ENCODE measurements around the gene PHC2.

- TF ChIP-seq EZH2 (IDR thresholded peaks at IDR 0.05; ENCODE audit: borderline replicate concordance, low read depth, low read length) (no peak), IFI16 (CRISPR knock-in tag; IDR thresholded peaks at IDR 0.05) (no peak)
Observed at GRCh38 chr1:33357099-33357498, 73.8 kb downstream of the PHC2 start.

Data from K562 (cell line).